RWPE2 (cell line): Measurements from ENCODE around the gene WDR33.
"Not testable (repeated sequence)": the region's sequence is repeated elsewhere in the genome, so short reads cannot be mapped to it uniquely, and the experiment has no call there.

Experiments
- ATAC-seq: fragments of 200-7000 bp; cut with Tn5 transposase; 3 replicates; pipeline ENCODE4 v1.9.1; 2021; ENCODE audit warnings: low read depth
- DNase-seq: peaks from one replicate; pipeline ENCODE4 v3.0.0-alpha.2; 2020; ENCODE audit warnings: low spot score
- H3K27ac ChIP-seq: fragments of 450-650 bp; 2 replicates; pipeline ENCODE4 v1.5.1; 2017; ENCODE audit warnings: mild to moderate bottlenecking; ENCODE audit not compliant: poor library complexity, severe bottlenecking
- H3K27me3 ChIP-seq: fragments of 250-450 bp; sonication (Bioruptor Pico); 2 replicates; pipeline ENCODE4 v1.5.1; 2021; ENCODE audit warnings: mild to moderate bottlenecking, moderate library complexity; ENCODE audit not compliant: insufficient read depth, poor library complexity, severe bottlenecking
- H3K36me3 ChIP-seq: fragments of 250-450 bp; sonication (Bioruptor Pico); 2 replicates; pipeline ENCODE4 v1.5.1; 2020; ENCODE audit warnings: low read depth, mild to moderate bottlenecking, moderate library complexity
- H3K4me1 ChIP-seq: fragments of 250-450 bp; sonication (Bioruptor Pico); 2 replicates; pipeline ENCODE4 v1.5.1; 2021; ENCODE audit warnings: mild to moderate bottlenecking, moderate library complexity; ENCODE audit not compliant: insufficient read depth, poor library complexity, severe bottlenecking
- H3K4me3 ChIP-seq: fragments of 250-450 bp; sonication (Bioruptor Pico); 2 replicates; pipeline ENCODE4 v1.5.1; 2021; ENCODE audit warnings: mild to moderate bottlenecking, moderate library complexity; ENCODE audit not compliant: severe bottlenecking
- H3K9me3 ChIP-seq: fragments of 250-450 bp; sonication (Bioruptor Pico); 2 replicates; pipeline ENCODE4 v1.5.1; 2021; ENCODE audit warnings: mild to moderate bottlenecking, moderate library complexity; ENCODE audit not compliant: severe bottlenecking
- TF ChIP-seq, protein P1 (sequence below): fragments of 450-650 bp; IDR thresholded peaks from one replicate; pipeline ENCODE4 v1.5.1; 2017; ENCODE audit warnings: mild to moderate bottlenecking, moderate library complexity; ENCODE audit not compliant: poor library complexity, severe bottlenecking

The WDR33 gene

DNA sequence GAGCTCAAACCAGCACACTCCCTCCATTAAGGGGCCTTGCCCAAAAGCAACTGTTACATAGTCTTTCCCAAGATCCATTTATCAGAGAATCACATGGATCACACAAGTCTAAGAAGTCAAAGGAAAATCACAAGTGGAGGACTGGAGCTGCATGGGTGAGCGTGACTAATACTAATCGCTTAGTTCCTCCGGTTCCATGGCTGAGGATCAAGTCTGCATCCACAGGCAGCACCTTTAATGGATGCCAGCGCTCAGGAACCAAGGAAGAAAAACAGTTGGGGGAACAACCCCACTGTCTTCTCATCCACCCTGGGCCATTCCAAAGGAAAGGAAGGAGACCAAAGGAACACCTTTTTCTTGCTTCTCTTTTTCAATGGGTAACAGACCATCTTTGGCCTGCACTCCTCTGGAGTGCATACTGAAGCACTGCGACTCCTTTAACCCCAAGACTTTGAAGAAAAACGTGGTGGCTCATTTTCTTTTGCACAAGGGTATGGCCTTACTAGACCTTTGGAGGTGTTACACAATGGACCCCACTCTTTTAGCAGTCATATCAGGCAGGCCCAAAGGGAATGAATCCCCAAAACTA lies 9.2 kb upstream of the WDR33 start:
- no peak overlapping the region for H3K27ac ChIP-seq
- H3K4me1 ChIP-seq, result no peaks in the 10 kb centered on the region
- TF ChIP-seq, protein P1, sequence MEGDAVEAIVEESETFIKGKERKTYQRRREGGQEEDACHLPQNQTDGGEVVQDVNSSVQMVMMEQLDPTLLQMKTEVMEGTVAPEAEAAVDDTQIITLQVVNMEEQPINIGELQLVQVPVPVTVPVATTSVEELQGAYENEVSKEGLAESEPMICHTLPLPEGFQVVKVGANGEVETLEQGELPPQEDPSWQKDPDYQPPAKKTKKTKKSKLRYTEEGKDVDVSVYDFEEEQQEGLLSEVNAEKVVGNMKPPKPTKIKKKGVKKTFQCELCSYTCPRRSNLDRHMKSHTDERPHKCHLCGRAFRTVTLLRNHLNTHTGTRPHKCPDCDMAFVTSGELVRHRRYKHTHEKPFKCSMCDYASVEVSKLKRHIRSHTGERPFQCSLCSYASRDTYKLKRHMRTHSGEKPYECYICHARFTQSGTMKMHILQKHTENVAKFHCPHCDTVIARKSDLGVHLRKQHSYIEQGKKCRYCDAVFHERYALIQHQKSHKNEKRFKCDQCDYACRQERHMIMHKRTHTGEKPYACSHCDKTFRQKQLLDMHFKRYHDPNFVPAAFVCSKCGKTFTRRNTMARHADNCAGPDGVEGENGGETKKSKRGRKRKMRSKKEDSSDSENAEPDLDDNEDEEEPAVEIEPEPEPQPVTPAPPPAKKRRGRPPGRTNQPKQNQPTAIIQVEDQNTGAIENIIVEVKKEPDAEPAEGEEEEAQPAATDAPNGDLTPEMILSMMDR, result no peak
- H3K27me3 ChIP-seq, result no peaks in the 10 kb centered on the region
- DNase-seq (no peak), ATAC-seq (no peak)
- peaks cover 8% of the 10 kb centered on the region for H3K9me3 ChIP-seq
- H3K4me3 ChIP-seq, result no peak overlapping the region
- no peaks in the 10 kb centered on the region for H3K36me3 ChIP-seq

DNA sequence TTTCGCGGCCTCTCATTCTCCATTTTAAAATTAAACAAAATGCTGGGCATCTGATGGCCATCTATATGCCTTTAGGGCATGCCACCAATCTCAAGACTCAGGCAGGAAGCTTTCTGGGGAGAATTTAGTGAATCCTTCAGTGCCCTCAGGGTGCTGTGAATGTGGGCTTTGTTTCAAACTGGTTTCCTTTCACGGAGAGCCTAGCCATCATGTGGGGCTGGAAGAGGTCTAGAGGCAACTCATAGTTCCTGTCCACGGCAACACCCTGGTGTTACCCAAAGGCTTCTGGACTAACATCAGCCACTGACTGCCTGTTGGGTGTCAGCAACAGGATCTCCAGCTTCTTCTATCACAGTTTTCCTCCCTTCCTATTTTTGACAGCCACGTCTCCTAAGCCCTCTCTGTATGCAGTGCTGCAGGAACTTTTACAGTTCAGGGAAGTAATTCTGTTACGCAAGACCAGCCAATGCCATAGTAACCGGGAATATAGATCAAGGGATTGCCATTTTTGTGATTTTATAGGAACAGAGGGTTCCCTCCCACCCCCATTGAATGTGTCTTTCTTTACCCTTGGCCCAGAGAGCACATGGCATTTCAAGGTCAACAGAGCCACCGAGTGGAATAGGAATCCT lies 7.9 kb upstream of the WDR33 start:
- no peaks in the 10 kb centered on the region for H3K27me3 ChIP-seq
- H3K36me3 ChIP-seq, result no peaks in the 10 kb centered on the region
- DNase-seq, result no peak
- no peaks in the 10 kb centered on the region for H3K4me1 ChIP-seq
- peaks cover 8% of the 10 kb centered on the region for H3K9me3 ChIP-seq
- ATAC-seq, result no peak
- TF ChIP-seq, protein P1, result no peak
- no peak overlapping the region for H3K4me3 ChIP-seq
- no peak overlapping the region for H3K27ac ChIP-seq

DNA sequence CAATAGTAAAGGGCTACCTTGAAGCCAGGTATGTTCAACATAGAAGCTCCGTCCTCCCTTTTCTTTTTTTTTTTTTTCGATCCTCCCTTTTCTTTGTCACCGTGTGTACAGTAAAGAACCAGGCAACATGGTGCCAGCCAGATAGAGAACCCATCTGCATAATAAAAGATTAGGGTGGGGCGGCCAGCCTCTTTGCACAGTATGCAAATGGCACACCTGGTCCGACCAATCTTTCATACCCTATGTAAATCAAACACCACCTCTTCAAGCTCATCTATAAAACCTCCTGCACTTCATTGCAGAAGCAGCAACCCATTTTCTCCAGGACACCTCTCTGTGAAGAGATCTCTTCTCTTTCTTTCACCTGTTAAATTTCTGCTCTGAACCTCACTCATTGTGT lies 7.3 kb upstream of the WDR33 start:
- no peak for ATAC-seq
- DNase-seq, result no peak
- peaks cover 8% of the 10 kb centered on the region for H3K9me3 ChIP-seq
- no peaks in the 10 kb centered on the region for H3K4me1 ChIP-seq
- H3K36me3 ChIP-seq, result no peaks in the 10 kb centered on the region
- TF ChIP-seq, protein P1, result no peak
- H3K27me3 ChIP-seq, result no peaks in the 10 kb centered on the region
- no peak overlapping the region for H3K4me3 ChIP-seq
- no peak overlapping the region for H3K27ac ChIP-seq

DNA sequence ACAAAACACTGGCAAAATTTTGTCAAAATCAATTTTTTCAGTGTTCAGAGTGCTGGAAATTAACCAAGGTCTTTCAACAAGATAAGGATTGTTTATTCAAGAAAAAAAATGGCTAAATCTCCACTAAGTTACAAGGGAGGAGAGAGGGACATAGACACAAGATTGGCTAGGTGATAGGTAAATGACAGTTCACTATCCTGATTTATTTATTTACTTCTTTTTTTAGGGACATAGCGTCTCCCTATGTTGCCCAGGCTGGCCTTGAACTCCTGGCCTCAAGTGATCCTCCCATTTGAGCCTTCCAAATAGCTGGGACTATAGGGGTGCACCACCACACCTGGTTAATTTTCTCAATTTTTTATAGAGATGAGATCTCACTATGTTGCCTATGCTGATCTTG lies 3.7 kb upstream of the WDR33 start:
- TF ChIP-seq, protein P1, result no peak
- Histone ChIP-seq H3K9me3 (no peaks in the 10 kb centered on the region), H3K36me3 (0 out of 2 replicates have a peak, but pooled peaks cover 2% of the 10 kb centered on the region), H3K27ac (no peak overlapping the region), H3K4me1 (no peaks in the 10 kb centered on the region), H3K4me3 (no peak overlapping the region), H3K27me3 (no peaks in the 10 kb centered on the region)
- DNase-seq (no peak), ATAC-seq (no peak)

DNA sequence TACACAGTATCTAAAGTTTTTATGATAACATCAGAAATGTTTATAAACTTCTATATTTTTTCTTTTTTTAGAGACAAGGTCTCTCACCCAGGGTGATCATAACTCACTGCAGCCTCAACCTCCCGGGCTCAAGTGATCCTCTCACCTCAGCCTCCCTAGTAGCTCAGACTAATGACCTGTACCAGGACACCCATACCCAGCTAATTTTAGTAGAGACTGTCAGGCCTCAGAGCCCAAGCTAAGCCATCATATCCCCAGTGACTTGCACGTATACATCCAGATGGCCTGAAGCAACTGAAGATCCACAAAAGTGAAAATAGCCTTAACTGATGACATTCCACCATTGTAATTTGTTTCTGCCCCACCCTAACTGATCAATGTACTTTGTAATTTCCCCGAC lies 1.5 kb upstream of the WDR33 start:
- not testable (repeated sequence) for H3K36me3 ChIP-seq, H3K4me1 ChIP-seq, H3K4me3 ChIP-seq, H3K27ac ChIP-seq, H3K9me3 ChIP-seq, H3K27me3 ChIP-seq, DNase-seq, ATAC-seq
